ENCODE data around the gene RPL23.

The RPL23 gene

GRCh38 chr17:38897671-38898290 is 44.3 kb upstream of the RPL23 start:
- ChIA-PET POLR2A (interaction anchor here (0.7 to 2.2 kb wide), 3 partner anchors 13 to 44 kb away, joined by 3 to 8 read pairs (median 5); partner anchors contain the start of genes LASP1 and RPL23), CTCF (no interaction called here)
- DNase-seq (ENCODE audit: extremely low spot score), result no peak
- no peak for TF ChIP-seq ARNT (IDR thresholded peaks at IDR 0.05)
- TF ChIP-seq BHLHE40 (IDR thresholded peaks at IDR 0.05; ENCODE audit: borderline replicate concordance), result no peak
- TF ChIP-seq TARDBP (IDR thresholded peaks at IDR 0.05), result no peak
- TF ChIP-seq PKNOX1 (IDR thresholded peaks at IDR 0.05), result no peak
- TF ChIP-seq CTBP1 (IDR thresholded peaks at IDR 0.05; ENCODE audit: borderline replicate concordance), result no peak
- no peak for TF ChIP-seq FOXA1 (IDR thresholded peaks at IDR 0.05)

- DNase-seq (ENCODE audit: extremely low spot score), result no peak
- POLR2A ChIA-PET, result interaction anchor here (1.7 to 2.2 kb wide), 2 partner anchors 27 to 43 kb away, joined by 5 to 8 read pairs; partner anchors contain the start of genes LASP1 and RPL23
- CTCF ChIA-PET, result no interaction called here
- TF ChIP-seq SUZ12 (IDR thresholded peaks at IDR 0.05), result no peak
- no peak for TF ChIP-seq FOXA1 (IDR thresholded peaks at IDR 0.05)
- no peak for TF ChIP-seq FOXK2 (IDR thresholded peaks at IDR 0.05)
- TF ChIP-seq BHLHE40 (IDR thresholded peaks at IDR 0.05; ENCODE audit: borderline replicate concordance), result no peak
- no peak for TF ChIP-seq PKNOX1 (IDR thresholded peaks at IDR 0.05)
- TF ChIP-seq HDGF (IDR thresholded peaks at IDR 0.05; ENCODE audit: borderline replicate concordance), result no peak
- no peak for TF ChIP-seq LEF1 (IDR thresholded peaks at IDR 0.05; ENCODE audit: borderline replicate concordance)
- TF ChIP-seq NFRKB (IDR thresholded peaks at IDR 0.05), result no peak
These were observed 43.7 kb upstream of the RPL23 start for GRCh38 chr17:38897176-38897575.

- ChIA-PET CTCF (no interaction called here), POLR2A (interaction anchor here (1.7 to 2.2 kb wide), 2 partner anchors 26 to 43 kb away, joined by 5 to 8 read pairs; partner anchors contain the start of genes LASP1 and RPL23)
- no peak for TF ChIP-seq ARNT (IDR thresholded peaks at IDR 0.05)
- DNase-seq (ENCODE audit: extremely low spot score), result no peak
These were observed 42.9 kb upstream of the RPL23 start for GRCh38 chr17:38896346-38896954.

DNA sequence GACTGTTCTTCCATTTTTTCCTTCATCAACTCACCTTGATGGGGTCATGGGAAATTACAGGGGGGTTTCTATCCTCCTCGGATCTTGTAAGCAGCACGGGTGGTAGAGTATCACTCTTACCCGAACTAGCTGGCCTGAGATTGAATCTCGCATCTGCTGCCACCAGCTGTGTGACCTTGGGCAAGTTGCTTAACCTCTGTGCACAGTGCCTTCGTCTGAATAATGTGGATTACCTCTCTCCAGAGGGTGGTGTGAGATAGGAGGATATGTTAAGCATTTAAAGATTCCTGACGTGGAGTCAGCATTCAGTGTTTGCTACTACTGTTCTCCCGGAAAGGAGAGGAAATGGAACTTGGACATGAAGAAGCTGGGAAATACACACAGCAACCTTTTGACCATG is 40.8 kb upstream of the RPL23 start:
- no peak for TF ChIP-seq ELF4 (IDR thresholded peaks at IDR 0.05)
- no peak for TF ChIP-seq LEF1 (IDR thresholded peaks at IDR 0.05; ENCODE audit: borderline replicate concordance)
- TF ChIP-seq HDGF (IDR thresholded peaks at IDR 0.05; ENCODE audit: borderline replicate concordance), result no peak
- TF ChIP-seq CTBP1 (IDR thresholded peaks at IDR 0.05; ENCODE audit: borderline replicate concordance), result no peak
- no peak for TF ChIP-seq TARDBP (IDR thresholded peaks at IDR 0.05)
- no peak for TF ChIP-seq BHLHE40 (IDR thresholded peaks at IDR 0.05; ENCODE audit: borderline replicate concordance)
- no peak for TF ChIP-seq FOXA1 (IDR thresholded peaks at IDR 0.05)
- no peak for TF ChIP-seq PKNOX1 (IDR thresholded peaks at IDR 0.05)
- no peak for TF ChIP-seq ARNT (IDR thresholded peaks at IDR 0.05)
- ChIA-PET CTCF (no interaction called here), POLR2A (interaction anchor here (1.2 kb wide), 1 partner anchor 25 kb away, joined by 5 read pairs; the partner anchor contains the start of gene LASP1)
- no peak for DNase-seq (ENCODE audit: extremely low spot score)

DNA sequence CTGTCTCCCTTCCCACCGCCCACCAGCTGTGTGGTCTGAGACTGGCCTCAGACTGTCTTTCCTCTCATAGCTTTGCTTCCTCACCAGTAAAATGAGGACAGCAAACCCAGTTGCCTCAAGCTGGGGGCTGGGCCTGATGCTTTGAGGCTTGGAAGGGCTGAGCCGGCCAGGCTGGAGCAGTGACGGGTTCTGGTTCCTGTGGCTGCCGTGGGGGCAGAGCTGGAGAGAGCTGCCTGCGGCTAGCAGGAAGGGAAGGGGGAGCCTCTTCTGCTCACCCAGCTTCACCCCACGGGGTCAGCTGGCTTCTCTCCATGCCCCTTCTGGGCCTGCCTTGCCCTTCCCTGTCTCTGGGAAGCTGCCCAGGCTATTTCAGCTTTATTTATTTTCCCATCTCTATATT is 40.1 kb upstream of the RPL23 start:
- TF ChIP-seq SUZ12 (IDR thresholded peaks at IDR 0.05) (no peak), HDGF (IDR thresholded peaks at IDR 0.05; ENCODE audit: borderline replicate concordance) (no peak), FOXK2 (IDR thresholded peaks at IDR 0.05) (no peak), ARNT (IDR thresholded peaks at IDR 0.05) (no peak), ZNF384 (IDR thresholded peaks at IDR 0.05) (no peak), NFRKB (IDR thresholded peaks at IDR 0.05) (no peak), LEF1 (IDR thresholded peaks at IDR 0.05; ENCODE audit: borderline replicate concordance) (no peak), PKNOX1 (IDR thresholded peaks at IDR 0.05) (no peak), CTBP1 (IDR thresholded peaks at IDR 0.05; ENCODE audit: borderline replicate concordance) (no peak), TARDBP (IDR thresholded peaks at IDR 0.05) (no peak), ELF4 (IDR thresholded peaks at IDR 0.05) (no peak), L3MBTL2 (conservative IDR thresholded peaks at IDR 0.05) (no peak), FOXA1 (IDR thresholded peaks at IDR 0.05) (no peak), FOXM1 (IDR thresholded peaks at IDR 0.05; ENCODE audit: borderline replicate concordance) (no peak), SP1 (IDR thresholded peaks at IDR 0.05) (no peak), BHLHE40 (IDR thresholded peaks at IDR 0.05; ENCODE audit: borderline replicate concordance) (no peak)
- ChIA-PET CTCF (interaction anchor here (0.7 kb wide), 1 partner anchor 77 kb away, joined by 3 read pairs; no protein-coding TSS in a partner anchor), POLR2A (interaction anchor here (1.2 kb wide), 1 partner anchor 24 kb away, joined by 5 read pairs; the partner anchor contains the start of gene LASP1)
- DNase-seq (ENCODE audit: extremely low spot score), result no peak

GRCh38 chr17:38893113-38893512 is 39.6 kb upstream of the RPL23 start:
- no peak for TF ChIP-seq ZNF384 (IDR thresholded peaks at IDR 0.05)
- no peak for TF ChIP-seq TARDBP (IDR thresholded peaks at IDR 0.05)
- no peak for TF ChIP-seq ARNT (IDR thresholded peaks at IDR 0.05)
- TF ChIP-seq BHLHE40 (IDR thresholded peaks at IDR 0.05; ENCODE audit: borderline replicate concordance), result no peak
- no peak for TF ChIP-seq FOXA1 (IDR thresholded peaks at IDR 0.05)
- no peak for TF ChIP-seq PKNOX1 (IDR thresholded peaks at IDR 0.05)
- no peak for TF ChIP-seq FOXM1 (IDR thresholded peaks at IDR 0.05; ENCODE audit: borderline replicate concordance)
- TF ChIP-seq FOXK2 (IDR thresholded peaks at IDR 0.05), result no peak
- TF ChIP-seq ELF4 (IDR thresholded peaks at IDR 0.05), result no peak
- no peak for TF ChIP-seq SUZ12 (IDR thresholded peaks at IDR 0.05)
- TF ChIP-seq HDGF (IDR thresholded peaks at IDR 0.05; ENCODE audit: borderline replicate concordance), result no peak
- TF ChIP-seq SP1 (IDR thresholded peaks at IDR 0.05), result no peak
- no peak for TF ChIP-seq LEF1 (IDR thresholded peaks at IDR 0.05; ENCODE audit: borderline replicate concordance)
- no peak for TF ChIP-seq CTBP1 (IDR thresholded peaks at IDR 0.05; ENCODE audit: borderline replicate concordance)
- DNase-seq (ENCODE audit: extremely low spot score), result no peak
- CTCF ChIA-PET, result interaction anchor here (0.7 kb wide), 1 partner anchor 77 kb away, joined by 3 read pairs; no protein-coding TSS in a partner anchor
- POLR2A ChIA-PET, result interaction anchor here (1.2 kb wide), 1 partner anchor 23 kb away, joined by 5 read pairs; the partner anchor contains the start of gene LASP1

All from HEK293T (cell line).